Smooth muscle cell (in vitro differentiated cells): ENCODE data around the gene HEPH. TPM values are rescaled to one million over a fixed set of nuclear protein-coding genes. Genes with fewer than 3 reads are reported as not detected.
A peak's percentile ranks its signal among the peaks of the same experiment; 100 is the strongest.

Experiments used
- DNase-seq: peaks from one replicate; lab custom pipeline; 2025; ENCODE audit not compliant: unreplicated experiment; lab: John Stamatoyannopoulos, UW
- H2AFZ ChIP-seq: fragments of 200-600 bp; sonication (generic); 2 replicates; pipeline ENCODE4 v1.6.0; 2016; ENCODE audit warnings: antibody characterized with exemption, low read depth, mild to moderate bottlenecking
- H3F3A ChIP-seq: fragments of 200-600 bp; sonication (generic); 2 replicates; pipeline ENCODE4 v1.6.0; 2017; ENCODE audit warnings: antibody characterized with exemption, low read depth
- H3K27ac ChIP-seq: fragments of 200-600 bp; sonication (generic); 2 replicates; pipeline ENCODE4 v1.5.1; 2016; ENCODE audit warnings: low read depth, mild to moderate bottlenecking
- H3K27me3 ChIP-seq: fragments of 200-600 bp; sonication (generic); 2 replicates; pipeline ENCODE4 v1.6.1; 2016; ENCODE audit warnings: low read depth, mild to moderate bottlenecking
- H3K36me3 ChIP-seq: fragments of 200-600 bp; sonication (generic); 2 replicates; pipeline ENCODE4 v1.5.1; 2016; ENCODE audit warnings: low read depth
- H3K4me1 ChIP-seq: fragments of 200-600 bp; sonication (generic); 2 replicates; pipeline ENCODE4 v1.5.1; 2016; ENCODE audit warnings: low read depth
- H3K4me2 ChIP-seq: fragments of 200-600 bp; sonication (generic); 2 replicates; pipeline ENCODE4 v1.6.0; 2016; ENCODE audit warnings: mild to moderate bottlenecking
- H3K4me3 ChIP-seq: fragments of 200-600 bp; sonication (generic); 2 replicates; pipeline ENCODE4 v1.5.1; 2016; ENCODE audit warnings: mild to moderate bottlenecking
- H3K79me2 ChIP-seq: fragments of 200-600 bp; sonication (generic); 2 replicates; pipeline ENCODE4 v1.6.0; 2016; ENCODE audit warnings: low read depth, mild to moderate bottlenecking
- H3K9ac ChIP-seq: fragments of 200-600 bp; sonication (generic); 2 replicates; pipeline ENCODE4 v1.6.0; 2016; ENCODE audit warnings: low read depth
- H3K9me3 ChIP-seq: fragments of 200-600 bp; sonication (generic); replicated peaks from 2 replicates; pipeline ENCODE4 v1.5.1; 2016; ENCODE audit warnings: low read depth
- H4K20me1 ChIP-seq: fragments of 200-600 bp; sonication (generic); 2 replicates; pipeline ENCODE4 v1.6.0; 2016; ENCODE audit warnings: low read depth
- CTCF ChIP-seq: fragments of 200-600 bp; sonication (generic); IDR thresholded peaks from 2 replicates; pipeline ENCODE4 v1.5.1; 2017; ENCODE audit warnings: borderline replicate concordance, mild to moderate bottlenecking, antibody characterized with exemption; ENCODE audit not compliant: insufficient read depth, poor library complexity, severe bottlenecking
- WGBS: methylation state at CpG from one replicate; pipeline ENCODE4 v1.1.7; 2016; ENCODE audit warnings: low lambda C conversion rate; 5-methylcytosine and 5-hydroxymethylcytosine counted together
- polyA plus RNA-seq: library from polyadenylated mRNA; unstranded; fragments of >200 nt; fragmentation: Nextera tagmentation; extraction: Ambion mirVana; gene quantifications from 2 replicates; pipeline ENCODE4 v1.2.1, GENCODE V29; 2016
- total RNA-seq: library from RNA; depleted of rRNA; stranded (reverse); fragments of >200 nt; gene quantifications from 2 replicates; pipeline ENCODE4 v1.2.3, GENCODE V29; 2014

The HEPH gene
- total and polyA plus RNA-seq, 2 experiments from 2014 or later, result 36.1 to 46.9 TPM

GRCh38 chrX:66193821-66194220, 29.8 kb downstream of the HEPH start:
- no peaks in the 10 kb centered on the region for H3K79me2 ChIP-seq
- no peaks in the 10 kb centered on the region for H3K27me3 ChIP-seq
- no peaks in the 10 kb centered on the region for H3K36me3 ChIP-seq
- H3K4me1 ChIP-seq, result no peaks in the 10 kb centered on the region
- DNase-seq, result no peak
- H3K27ac ChIP-seq, result no peak overlapping the region
- no peak overlapping the region for H3K9ac ChIP-seq
- H3K4me3 ChIP-seq, result no peak overlapping the region
- no peaks in the 10 kb centered on the region for H4K20me1 ChIP-seq
- no peak for TF ChIP-seq CTCF
- no peaks in the 10 kb centered on the region for H3F3A ChIP-seq
- H3K9me3 ChIP-seq, result no peaks in the 10 kb centered on the region
- no peak overlapping the region for H3K4me2 ChIP-seq
- H2AFZ ChIP-seq, result no peak overlapping the region

GRCh38 chrX:66200050-66200664, 36.1 kb downstream of the HEPH start:
- Histone ChIP-seq H3K27ac (no peak overlapping the region), H3K9ac (no peak overlapping the region), H3F3A (no peaks in the 10 kb centered on the region), H4K20me1 (no peaks in the 10 kb centered on the region), H3K4me1 (no peaks in the 10 kb centered on the region), H2AFZ (no peak overlapping the region), H3K36me3 (no peaks in the 10 kb centered on the region), H3K4me3 (no peak overlapping the region), H3K4me2 (no peak overlapping the region), H3K27me3 (no peaks in the 10 kb centered on the region), H3K9me3 (no peaks in the 10 kb centered on the region), H3K79me2 (no peaks in the 10 kb centered on the region)
- no peak for TF ChIP-seq CTCF
- 65% methylated on average over 4 of the region's 4 CpGs for WGBS
- DNase-seq, result no peak

- 51% methylated on average over 5 of the region's 5 CpGs for WGBS
- H3K36me3 ChIP-seq, result no peaks in the 10 kb centered on the region
- no peaks in the 10 kb centered on the region for H3F3A ChIP-seq
- H3K4me1 ChIP-seq, result no peaks in the 10 kb centered on the region
- no peaks in the 10 kb centered on the region for H4K20me1 ChIP-seq
- no peaks in the 10 kb centered on the region for H3K9me3 ChIP-seq
- no peak overlapping the region for H3K4me2 ChIP-seq
- H2AFZ ChIP-seq, result no peak overlapping the region
- H3K9ac ChIP-seq, result no peak overlapping the region
- no peak overlapping the region for H3K4me3 ChIP-seq
- no peaks in the 10 kb centered on the region for H3K79me2 ChIP-seq
- H3K27ac ChIP-seq, result no peak overlapping the region
- H3K27me3 ChIP-seq, result no peaks in the 10 kb centered on the region
- no peak for DNase-seq
- TF ChIP-seq CTCF, result peak; percentile 35
These were observed 37.1 kb downstream of the HEPH start for GRCh38 chrX:66200855-66201795.

GRCh38 chrX:66203114-66203513, 39.1 kb downstream of the HEPH start:
- no peak overlapping the region for H3K27ac ChIP-seq
- no peak for DNase-seq
- H3F3A ChIP-seq, result no peaks in the 10 kb centered on the region
- no peak overlapping the region for H3K9ac ChIP-seq
- no peaks in the 10 kb centered on the region for H3K9me3 ChIP-seq
- no peaks in the 10 kb centered on the region for H3K79me2 ChIP-seq
- H3K4me1 ChIP-seq, result no peaks in the 10 kb centered on the region
- H2AFZ ChIP-seq, result no peak overlapping the region
- H4K20me1 ChIP-seq, result no peaks in the 10 kb centered on the region
- H3K4me2 ChIP-seq, result no peak overlapping the region
- WGBS, result 44% methylated on average over 5 of the region's 5 CpGs
- no peak for TF ChIP-seq CTCF
- no peak overlapping the region for H3K4me3 ChIP-seq
- no peaks in the 10 kb centered on the region for H3K36me3 ChIP-seq
- H3K27me3 ChIP-seq, result no peaks in the 10 kb centered on the region
